ENCODE results near the gene KNDC1. TPM values are rescaled to one million over a fixed set of nuclear protein-coding genes. Genes with fewer than 3 reads are reported as not detected.
"Not testable (repeated sequence)": the region's sequence is repeated elsewhere in the genome, so short reads cannot be mapped to it uniquely, and the experiment has no call there.

KNDC1 gene
- polyA plus RNA-seq, 1 donor from 2014 or later = 0.05 TPM

- no peaks in the 10 kb centered on the region for H3K9me3 Mint-ChIP-seq
- H3K4me3 Mint-ChIP-seq = peak overlapping the region in 2 of 4 donors; percentile 70 to 76
- no peaks in the 10 kb centered on the region for H3K27me3 Mint-ChIP-seq
- peaks cover 16 to 34% (median 19%) of the 10 kb centered on the region in 3 donors for H3K4me1 Mint-ChIP-seq
- H3K27ac Mint-ChIP-seq = peak overlapping the region in 2 of 3 donors; percentile 27 to 90
- H3K36me3 Mint-ChIP-seq = peaks cover 1% of the 10 kb centered on the region
Observed at GRCh38 chr10:133263674-133264073, 103.7 kb downstream of the KNDC1 start.

GRCh38 chr10:133264461-133264860, 104.4 kb downstream of the KNDC1 start:
- Mint-ChIP-seq H3K36me3 (peaks cover 1% of the 10 kb centered on the region), H3K4me1 (peaks cover 10 to 29% (median 13%) of the 10 kb centered on the region in 3 donors), H3K27ac (peak overlapping the region in 2 of 3 donors; percentile 90), H3K4me3 (peak overlapping the region; percentile 8 to 90 (median 76)), H3K9me3 (no peaks in the 10 kb centered on the region), H3K27me3 (no peaks in the 10 kb centered on the region)

- not testable (repeated sequence) for H3K27me3 Mint-ChIP-seq, H3K9me3 Mint-ChIP-seq, H3K36me3 Mint-ChIP-seq, H3K27ac Mint-ChIP-seq
- Mint-ChIP-seq H3K4me3 (peak overlapping the region in 2 of 4 donors; percentile 40 to 90), H3K4me1 (peaks cover 8 to 25% (median 13%) of the 10 kb centered on the region in 3 donors)
Observed at GRCh38 chr10:133265052-133265451, 105.0 kb downstream of the KNDC1 start.

- peaks cover 1% of the 10 kb centered on the region for H3K36me3 Mint-ChIP-seq
- H3K27ac Mint-ChIP-seq = no peak overlapping the region
- H3K27me3 Mint-ChIP-seq = no peaks in the 10 kb centered on the region
- H3K9me3 Mint-ChIP-seq = no peaks in the 10 kb centered on the region
- peak overlapping the region in 1 of 4 donors; percentile 40 for H3K4me3 Mint-ChIP-seq
- peaks cover 8 to 17% (median 10%) of the 10 kb centered on the region in 3 donors for H3K4me1 Mint-ChIP-seq
Observed at GRCh38 chr10:133266056-133266795, 106.2 kb downstream of the KNDC1 start.

- Mint-ChIP-seq H3K4me3 (no peak overlapping the region), H3K4me1 (peaks cover 8 to 17% (median 10%) of the 10 kb centered on the region in 3 donors), H3K9me3 (no peaks in the 10 kb centered on the region), H3K27me3 (no peaks in the 10 kb centered on the region), H3K36me3 (peaks cover 1% of the 10 kb centered on the region), H3K27ac (no peak overlapping the region)
Observed at GRCh38 chr10:133267293-133267692, 107.3 kb downstream of the KNDC1 start.

GRCh38 chr10:133267829-133268228, 107.8 kb downstream of the KNDC1 start:
- Mint-ChIP-seq H3K4me1 (peaks cover 8 to 17% (median 10%) of the 10 kb centered on the region in 3 donors), H3K9me3 (no peaks in the 10 kb centered on the region), H3K4me3 (no peak overlapping the region), H3K27ac (no peak overlapping the region), H3K27me3 (no peaks in the 10 kb centered on the region), H3K36me3 (peaks cover 1% of the 10 kb centered on the region)

- Mint-ChIP-seq H3K9me3 (no peaks in the 10 kb centered on the region), H3K36me3 (peaks cover 1% of the 10 kb centered on the region), H3K4me1 (peaks cover 8 to 14% (median 10%) of the 10 kb centered on the region in 3 donors), H3K27ac (peak overlapping the region in 1 of 3 donors; percentile 39), H3K4me3 (no peak overlapping the region), H3K27me3 (no peaks in the 10 kb centered on the region)
Observed at GRCh38 chr10:133268532-133268931, 108.5 kb downstream of the KNDC1 start.

- Mint-ChIP-seq H3K4me1 (peaks cover 5 to 10% (median 6%) of the 10 kb centered on the region in 3 donors), H3K9me3 (no peaks in the 10 kb centered on the region), H3K36me3 (peaks cover 1% of the 10 kb centered on the region), H3K27ac (no peak overlapping the region), H3K4me3 (no peak overlapping the region), H3K27me3 (no peaks in the 10 kb centered on the region)
Observed at GRCh38 chr10:133269367-133269766, 109.3 kb downstream of the KNDC1 start.

- Mint-ChIP-seq H3K36me3 (no peaks in the 10 kb centered on the region), H3K4me3 (no peak overlapping the region), H3K27ac (peak overlapping the region in 1 of 3 donors; percentile 51), H3K27me3 (no peaks in the 10 kb centered on the region), H3K4me1 (peaks cover 3 to 6% (median 5%) of the 10 kb centered on the region in 3 donors), H3K9me3 (no peaks in the 10 kb centered on the region)
Observed at GRCh38 chr10:133270204-133270603, 110.2 kb downstream of the KNDC1 start.

- Mint-ChIP-seq H3K27ac (no peak overlapping the region), H3K36me3 (no peaks in the 10 kb centered on the region), H3K4me1 (peaks cover 0 to 4% (median 3%) of the 10 kb centered on the region in 3 donors), H3K27me3 (no peaks in the 10 kb centered on the region), H3K9me3 (no peaks in the 10 kb centered on the region), H3K4me3 (no peak overlapping the region)
Observed at GRCh38 chr10:133270773-133271297, 110.8 kb downstream of the KNDC1 start.

- Mint-ChIP-seq H3K9me3 (no peaks in the 10 kb centered on the region), H3K4me3 (peak overlapping the region in 1 of 4 donors; percentile 27), H3K4me1 (peaks cover 0 to 4% (median 0%) of the 10 kb centered on the region in 3 donors), H3K36me3 (no peaks in the 10 kb centered on the region), H3K27me3 (no peaks in the 10 kb centered on the region), H3K27ac (peak overlapping the region in 1 of 3 donors; percentile 50)
Observed at GRCh38 chr10:133271521-133272300, 111.7 kb downstream of the KNDC1 start.

- Mint-ChIP-seq H3K36me3 (no peaks in the 10 kb centered on the region), H3K27me3 (no peaks in the 10 kb centered on the region), H3K4me1 (peaks cover 0 to 4% (median 0%) of the 10 kb centered on the region in 3 donors), H3K9me3 (no peaks in the 10 kb centered on the region), H3K4me3 (no peak overlapping the region), H3K27ac (peak overlapping the region in 1 of 3 donors; percentile 50)
Observed at GRCh38 chr10:133272301-133272963, 112.4 kb downstream of the KNDC1 start.

GRCh38 chr10:133272964-133273420, 113.0 kb downstream of the KNDC1 start:
- Mint-ChIP-seq H3K27me3 (no peaks in the 10 kb centered on the region), H3K36me3 (no peaks in the 10 kb centered on the region), H3K27ac (peak overlapping the region in 2 of 3 donors; percentile 7 to 16), H3K9me3 (no peaks in the 10 kb centered on the region), H3K4me1 (peaks cover 4 to 7% (median 4%) of the 10 kb centered on the region in 3 donors), H3K4me3 (no peak overlapping the region)

- Mint-ChIP-seq H3K4me3 (peak overlapping the region in 1 of 4 donors; percentile 12), H3K4me1 (peaks cover 10 to 13% (median 11%) of the 10 kb centered on the region in 3 donors), H3K36me3 (no peaks in the 10 kb centered on the region), H3K27ac (peak overlapping the region in 2 of 3 donors; percentile 7 to 73), H3K9me3 (no peaks in the 10 kb centered on the region), H3K27me3 (peaks cover 2% of the 10 kb centered on the region)
Observed at GRCh38 chr10:133273534-133274143, 113.6 kb downstream of the KNDC1 start.

Measured in IgD-negative memory B cell (primary cell).